K562 (cell line): ENCODE data around the gene LDB2. TPM values are rescaled to one million over a fixed set of nuclear protein-coding genes. Genes with fewer than 3 reads are reported as not detected.

ENCODE experiments used
- ATAC-seq: fragments of 200-7000 bp; cut with Tn5 transposase; 3 replicates; pipeline ENCODE4 v1.9.1; 2020; ENCODE audit warnings: moderate library complexity
- BruUV-seq: library from RNA; stranded (reverse); fragments of 400-500 nt; replicated peaks from 2 replicates; lab custom pipeline; 2021; lab: Mats Ljungman, UMichigan
- CTCF ChIA-PET: fragments of 300-600 bp; formaldehyde crosslinking; extraction: SDS; loops from one replicate; lab custom pipeline; 2021; ENCODE audit warnings: low intra/inter-chr PET ratio; lab: Yijun Ruan, JAX
- POLR2A ChIA-PET: fragments of 300-600, 350-650 bp; sonication (Branson Sonifier 250); formaldehyde crosslinking; extraction: SDS; loops from one replicate; lab custom pipeline; 2021; ENCODE audit warnings: antibody characterized with exemption, inconsistent platforms; lab: Yijun Ruan, JAX
- DNase-seq, 4 experiments: peaks; one replicate each; pipeline versions ENCODE4 v3.0.0 to v3.0.0-alpha.2; 2011 to 2018; ENCODE audit warnings: low spot score in 3 of 4, mixed read lengths in 3 of 4; ENCODE audit errors: extremely low read depth in 1 of 4
- FAIRE-seq: peaks from 2 replicates; lab custom pipeline; 2011; peaks lifted over from hg19 to GRCh38; lab: Jason Lieb, UNC
- H2AFZ ChIP-seq: 2 replicates; pipeline ENCODE4 v1.6.0; 2011; ENCODE audit warnings: low read depth, low read length, control low read depth, inconsistent platforms
- H3K27ac ChIP-seq: fragments of 200-600 bp; 3 replicates; pipeline ENCODE4 v1.8.0; 2011; ENCODE audit warnings: low read depth, mild to moderate bottlenecking, control low read depth, inconsistent platforms, low read length, moderate library complexity, mixed read lengths; ENCODE audit errors: extremely low read depth
- H3K27me3 ChIP-seq, 2 experiments: fragments of 300-600 bp in 1 of 2; 2 replicates in 1 of 2; 3 replicates in 1 of 2; pipeline versions ENCODE4 v1.6.0 to v1.8.0; 2011; ENCODE audit warnings: inconsistent platforms in 2 of 2, low read length in 2 of 2, mild to moderate bottlenecking in 1 of 2, mixed read lengths in 1 of 2, moderate library complexity in 1 of 2; ENCODE audit not compliant: control insufficient read depth in 2 of 2, insufficient read depth in 2 of 2
- H3K36me3 ChIP-seq: fragments of 300-600 bp; 3 replicates; pipeline ENCODE4 v1.8.0; 2011; ENCODE audit warnings: mild to moderate bottlenecking, low read length, inconsistent platforms; ENCODE audit not compliant: control insufficient read depth, insufficient read depth
- H3K4me1 ChIP-seq, 2 experiments: fragments of 200-600 bp in 1 of 2; replicated peaks in 1 of 2; 2 replicates in 1 of 2; 3 replicates in 1 of 2; pipeline versions ENCODE4 v1.5.1 to v1.8.0; 2011; ENCODE audit warnings: inconsistent platforms in 2 of 2, low read length in 2 of 2, mild to moderate bottlenecking in 1 of 2, mixed read lengths in 1 of 2, moderate library complexity in 1 of 2; ENCODE audit not compliant: control insufficient read depth in 2 of 2, insufficient read depth in 2 of 2
- H3K4me2 ChIP-seq: 2 replicates; pipeline ENCODE4 v1.6.1; 2011; ENCODE audit warnings: low read length, control low read depth, inconsistent platforms, mixed read lengths; ENCODE audit not compliant: insufficient read depth
- H3K4me3 ChIP-seq: fragments of 200-600 bp; sonication (generic), shearing (Covaris generic); 2 replicates; pipeline ENCODE4 v1.5.1; 2016; ENCODE audit warnings: control low read depth, inconsistent platforms
- H3K79me2 ChIP-seq: fragments of 200-600 bp; 3 replicates; pipeline ENCODE4 v1.8.0; 2011; ENCODE audit warnings: low read length, inconsistent platforms; ENCODE audit not compliant: control insufficient read depth, insufficient read depth
- H3K9ac ChIP-seq, 2 experiments: 2 replicates each; pipeline versions ENCODE4 v1.6.0 to v1.6.1; 2011; ENCODE audit warnings: low read depth in 2 of 2, low read length in 2 of 2, control low read depth in 1 of 2, inconsistent platforms in 1 of 2, mild to moderate bottlenecking in 1 of 2, mixed read lengths in 1 of 2; ENCODE audit not compliant: insufficient read depth in 1 of 2
- H3K9me1 ChIP-seq: one replicate; pipeline ENCODE4 v1.6.0; 2011; ENCODE audit warnings: inconsistent platforms, mild to moderate bottlenecking, low read length, moderate library complexity; ENCODE audit not compliant: control insufficient read depth, insufficient read depth
- H3K9me3 ChIP-seq: replicated peaks from 2 replicates; pipeline ENCODE4 v1.5.1; 2011; ENCODE audit warnings: low read depth, low read length, inconsistent platforms; ENCODE audit not compliant: control insufficient read depth, insufficient read depth
- H4K20me1 ChIP-seq: replicated peaks from 2 replicates; pipeline ENCODE4 v1.6.1; 2011; ENCODE audit warnings: low read length, inconsistent platforms, mixed read lengths; ENCODE audit not compliant: control insufficient read depth, insufficient read depth
- COPS2 ChIP-seq: fragments of 450-650 bp; conservative IDR thresholded peaks from 2 replicates; pipeline ENCODE4 v1.6.1; 2016; ENCODE audit warnings: mild to moderate bottlenecking, moderate library complexity
- GATAD2B ChIP-seq: fragments of 450-650 bp; IDR thresholded peaks from 2 replicates; pipeline ENCODE4 v1.6.1; 2017; ENCODE audit warnings: mild to moderate bottlenecking, borderline replicate concordance
- KHSRP ChIP-seq: fragments of 450-650 bp; IDR thresholded peaks from 2 replicates; pipeline ENCODE4 v1.6.1; 2017
- NFXL1 ChIP-seq: fragments of 450-650 bp; formaldehyde crosslinking; IDR thresholded peaks from 2 replicates; pipeline ENCODE4 v1.4.0; 2021; ENCODE audit warnings: mild to moderate bottlenecking
- NR2C2 ChIP-seq, 2 experiments: fragments of 200-800 bp in 1 of 2; sonication (Bioruptor generic) in 1 of 2; sonication (generic) in 1 of 2; formaldehyde crosslinking in 1 of 2; IDR thresholded peaks; 2 replicates each; pipeline versions ENCODE4 v1.6.1 to v1.8.0; 2016 to 2022; ENCODE audit warnings: mild to moderate bottlenecking in 1 of 2, missing compliant biosample characterization in 1 of 2, missing genetic modification characterization in 1 of 2, missing genetic modification reagents in 1 of 2
- NR3C1 ChIP-seq: sonication (generic); formaldehyde crosslinking; IDR thresholded peaks from 2 replicates; pipeline ENCODE4 v1.8.1; 2022; ENCODE audit warnings: missing genetic modification reagents
- SMARCB1 ChIP-seq: IDR thresholded peaks from 2 replicates; pipeline ENCODE4 v1.6.1; 2011; ENCODE audit warnings: improper control_type of control experiment, low read depth; ENCODE audit not compliant: insufficient read length
- in situ Hi-C: fragments of 300-500 bp; cut with MboI; formaldehyde crosslinking; loops from 4 replicates; pipeline ENCODE4 v1.15.0; 2018; ENCODE audit warnings: inconsistent platforms, mixed read lengths
- intact Hi-C: fragments of 100-400 bp; cut with micrococcal nuclease; formaldehyde crosslinking; loops from 2 replicates; pipeline ENCODE4 v1.14.2; 2022
- polyA plus RNA-seq, 8 experiments: library from polyadenylated mRNA; depleted of rRNA in 4 of 8; stranded (reverse) in 5 of 8; unstranded in 3 of 8; fragments of >200 nt; fragmentation: Nextera tagmentation in 2 of 8; fragmentation: Illumina TruSeq in 1 of 8; extraction: Ambion mirVana in 2 of 8; extraction: Trizol in 1 of 8; gene quantifications; 2 replicates each; pipeline versions ENCODE4 v1.2.1 to v1.2.3, GENCODE V29; 2011 to 2014; ENCODE audit warnings: inconsistent platforms in 1 of 8, missing spikeins in 1 of 8
- total RNA-seq, 7 experiments: library from RNA; depleted of rRNA in 6 of 7; stranded (reverse); fragments of >200 nt in 6 of 7; fragmentation: Illumina TruSeq in 2 of 7; extraction: Trizol in 2 of 7; gene quantifications; 2 replicates each; pipeline versions ENCODE4 v1.2.1 to v1.2.3, GENCODE V29; 2011 to 2021; ENCODE audit warnings: low replicate concordance in 1 of 7
- TF ChIP-seq, protein P1 (sequence below), 2 experiments: fragments of 450-650 bp in 1 of 2; sonication (generic) in 1 of 2; formaldehyde crosslinking in 1 of 2; IDR thresholded peaks; 2 replicates each; pipeline versions ENCODE4 v1.7.1 to v1.9.0; 2016 to 2022; ENCODE audit warnings: inconsistent platforms in 1 of 2, mild to moderate bottlenecking in 1 of 2, missing genetic modification reagents in 1 of 2
- TF ChIP-seq, protein P2 (sequence below): sonication (generic); formaldehyde crosslinking; IDR thresholded peaks from 2 replicates; pipeline ENCODE4 v1.8.0; 2022; ENCODE audit warnings: mild to moderate bottlenecking, missing genetic modification reagents

The LDB2 gene
- total and polyA plus RNA-seq, 9 of the 15 experiments (the other 6 are each of a cell fraction or from before 2014, with no cell fraction given): 0.10 to 0.20 TPM; not detected in 7

DNA sequence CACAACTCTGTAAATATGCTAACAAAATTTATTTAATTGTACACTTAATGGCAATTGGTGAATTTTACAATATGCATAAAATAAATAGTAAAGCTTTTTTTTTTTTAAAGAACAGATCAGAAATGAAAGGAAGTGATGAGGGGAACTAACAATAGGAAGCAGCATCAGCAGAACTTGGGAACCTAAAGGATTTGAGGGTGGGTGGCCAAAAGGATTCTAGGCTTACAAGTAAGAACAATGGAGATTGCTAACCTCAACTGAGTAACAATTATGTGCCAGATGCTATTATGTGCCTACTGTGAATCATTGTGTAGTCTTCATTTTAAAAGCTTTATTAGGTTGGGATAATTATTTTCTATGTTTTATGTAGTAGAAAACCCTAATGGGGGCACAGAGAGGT, 185.2 kb downstream of the LDB2 start:
- ChIA-PET CTCF (no interaction called here), POLR2A (no interaction called here)
- no TSS peak for BruUV-seq
- Histone ChIP-seq H3K9me3 (no peaks in the 10 kb centered on the region), H3K9ac (no peak overlapping the region), H3K4me1 (no peaks in the 10 kb centered on the region), H3K27ac (no peak overlapping the region), H4K20me1 (no peaks in the 10 kb centered on the region), H3K36me3 (no peaks in the 10 kb centered on the region), H3K4me3 (no peak overlapping the region), H3K4me2 (no peak overlapping the region), H3K27me3 (no peaks in the 10 kb centered on the region), H3K9me1 (no peaks in the 10 kb centered on the region), H3K79me2 (no peaks in the 10 kb centered on the region), H2AFZ (no peak overlapping the region)
- intact Hi-C loops: no loop called here
- ATAC-seq: no peak
- FAIRE-seq: no peak
- TF ChIP-seq GATAD2B (no peak), NFXL1 (no peak), SMARCB1 (no peak), NR3C1 (CRISPR knock-in tag) (no peak), KHSRP (no peak), NR2C2 (CRISPR knock-in tag; IDR thresholded peaks at IDR 0.05) (no peak), NR2C2 (tag; IDR thresholded peaks at IDR 0.05) (no peak), COPS2 (no peak)
- TF ChIP-seq, protein P1, sequence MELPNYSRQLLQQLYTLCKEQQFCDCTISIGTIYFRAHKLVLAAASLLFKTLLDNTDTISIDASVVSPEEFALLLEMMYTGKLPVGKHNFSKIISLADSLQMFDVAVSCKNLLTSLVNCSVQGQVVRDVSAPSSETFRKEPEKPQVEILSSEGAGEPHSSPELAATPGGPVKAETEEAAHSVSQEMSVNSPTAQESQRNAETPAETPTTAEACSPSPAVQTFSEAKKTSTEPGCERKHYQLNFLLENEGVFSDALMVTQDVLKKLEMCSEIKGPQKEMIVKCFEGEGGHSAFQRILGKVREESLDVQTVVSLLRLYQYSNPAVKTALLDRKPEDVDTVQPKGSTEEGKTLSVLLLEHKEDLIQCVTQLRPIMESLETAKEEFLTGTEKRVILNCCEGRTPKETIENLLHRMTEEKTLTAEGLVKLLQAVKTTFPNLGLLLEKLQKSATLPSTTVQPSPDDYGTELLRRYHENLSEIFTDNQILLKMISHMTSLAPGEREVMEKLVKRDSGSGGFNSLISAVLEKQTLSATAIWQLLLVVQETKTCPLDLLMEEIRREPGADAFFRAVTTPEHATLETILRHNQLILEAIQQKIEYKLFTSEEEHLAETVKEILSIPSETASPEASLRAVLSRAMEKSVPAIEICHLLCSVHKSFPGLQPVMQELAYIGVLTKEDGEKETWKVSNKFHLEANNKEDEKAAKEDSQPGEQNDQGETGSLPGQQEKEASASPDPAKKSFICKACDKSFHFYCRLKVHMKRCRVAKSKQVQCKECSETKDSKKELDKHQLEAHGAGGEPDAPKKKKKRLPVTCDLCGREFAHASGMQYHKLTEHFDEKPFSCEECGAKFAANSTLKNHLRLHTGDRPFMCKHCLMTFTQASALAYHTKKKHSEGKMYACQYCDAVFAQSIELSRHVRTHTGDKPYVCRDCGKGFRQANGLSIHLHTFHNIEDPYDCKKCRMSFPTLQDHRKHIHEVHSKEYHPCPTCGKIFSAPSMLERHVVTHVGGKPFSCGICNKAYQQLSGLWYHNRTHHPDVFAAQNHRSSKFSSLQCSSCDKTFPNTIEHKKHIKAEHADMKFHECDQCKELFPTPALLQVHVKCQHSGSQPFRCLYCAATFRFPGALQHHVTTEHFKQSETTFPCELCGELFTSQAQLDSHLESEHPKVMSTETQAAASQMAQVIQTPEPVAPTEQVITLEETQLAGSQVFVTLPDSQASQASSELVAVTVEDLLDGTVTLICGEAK (IDR thresholded peaks at IDR 0.05): no peak
- TF ChIP-seq, protein P1 (CRISPR knock-in tag; IDR thresholded peaks at IDR 0.05): no peak
- TF ChIP-seq, protein P2, sequence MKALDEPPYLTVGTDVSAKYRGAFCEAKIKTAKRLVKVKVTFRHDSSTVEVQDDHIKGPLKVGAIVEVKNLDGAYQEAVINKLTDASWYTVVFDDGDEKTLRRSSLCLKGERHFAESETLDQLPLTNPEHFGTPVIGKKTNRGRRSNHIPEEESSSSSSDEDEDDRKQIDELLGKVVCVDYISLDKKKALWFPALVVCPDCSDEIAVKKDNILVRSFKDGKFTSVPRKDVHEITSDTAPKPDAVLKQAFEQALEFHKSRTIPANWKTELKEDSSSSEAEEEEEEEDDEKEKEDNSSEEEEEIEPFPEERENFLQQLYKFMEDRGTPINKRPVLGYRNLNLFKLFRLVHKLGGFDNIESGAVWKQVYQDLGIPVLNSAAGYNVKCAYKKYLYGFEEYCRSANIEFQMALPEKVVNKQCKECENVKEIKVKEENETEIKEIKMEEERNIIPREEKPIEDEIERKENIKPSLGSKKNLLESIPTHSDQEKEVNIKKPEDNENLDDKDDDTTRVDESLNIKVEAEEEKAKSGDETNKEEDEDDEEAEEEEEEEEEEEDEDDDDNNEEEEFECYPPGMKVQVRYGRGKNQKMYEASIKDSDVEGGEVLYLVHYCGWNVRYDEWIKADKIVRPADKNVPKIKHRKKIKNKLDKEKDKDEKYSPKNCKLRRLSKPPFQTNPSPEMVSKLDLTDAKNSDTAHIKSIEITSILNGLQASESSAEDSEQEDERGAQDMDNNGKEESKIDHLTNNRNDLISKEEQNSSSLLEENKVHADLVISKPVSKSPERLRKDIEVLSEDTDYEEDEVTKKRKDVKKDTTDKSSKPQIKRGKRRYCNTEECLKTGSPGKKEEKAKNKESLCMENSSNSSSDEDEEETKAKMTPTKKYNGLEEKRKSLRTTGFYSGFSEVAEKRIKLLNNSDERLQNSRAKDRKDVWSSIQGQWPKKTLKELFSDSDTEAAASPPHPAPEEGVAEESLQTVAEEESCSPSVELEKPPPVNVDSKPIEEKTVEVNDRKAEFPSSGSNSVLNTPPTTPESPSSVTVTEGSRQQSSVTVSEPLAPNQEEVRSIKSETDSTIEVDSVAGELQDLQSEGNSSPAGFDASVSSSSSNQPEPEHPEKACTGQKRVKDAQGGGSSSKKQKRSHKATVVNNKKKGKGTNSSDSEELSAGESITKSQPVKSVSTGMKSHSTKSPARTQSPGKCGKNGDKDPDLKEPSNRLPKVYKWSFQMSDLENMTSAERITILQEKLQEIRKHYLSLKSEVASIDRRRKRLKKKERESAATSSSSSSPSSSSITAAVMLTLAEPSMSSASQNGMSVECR (CRISPR knock-in tag): no peak
- in situ Hi-C loops: no loop called here
- no peak for DNase-seq
